Mesodermal cell (in vitro differentiated cells): Measurements from ENCODE around the gene F5.
"Not testable (repeated sequence)": the region's sequence is repeated elsewhere in the genome, so short reads cannot be mapped to it uniquely, and the experiment has no call there.

Experiments used
- H3K27ac ChIP-seq: 2 replicates; pipeline ENCODE4 v1.7.0; 2013; ENCODE audit warnings: mild to moderate bottlenecking, low read depth, low read length, moderate library complexity; ENCODE audit not compliant: severe bottlenecking
- H3K36me3 ChIP-seq: 2 replicates; pipeline ENCODE4 v1.7.1; 2013; ENCODE audit warnings: mild to moderate bottlenecking, low read length, moderate library complexity; ENCODE audit not compliant: control insufficient read depth, insufficient read depth
- H3K4me1 ChIP-seq: one replicate; pipeline ENCODE4 v1.7.1; 2013; ENCODE audit warnings: mild to moderate bottlenecking, low read length; ENCODE audit not compliant: insufficient read depth, control insufficient read depth, poor library complexity, severe bottlenecking
- H3K4me3 ChIP-seq: 2 replicates; pipeline ENCODE4 v1.7.0; 2013; ENCODE audit warnings: low read length, control low read depth, mild to moderate bottlenecking; ENCODE audit not compliant: insufficient read depth, poor library complexity, severe bottlenecking; ENCODE audit errors: extremely low read depth
- H3K9me3 ChIP-seq: 2 replicates; pipeline ENCODE4 v1.7.1; 2013; ENCODE audit warnings: mild to moderate bottlenecking, low read length, moderate library complexity; ENCODE audit not compliant: control insufficient read depth
- WGBS, 2 experiments: methylation state at CpG; one replicate each; pipeline ENCODE4 v1.1.5; 2013; ENCODE audit warnings: missing lambda C conversion rate in 2 of 2; ENCODE audit not compliant: insufficient coverage in 2 of 2; 5-methylcytosine and 5-hydroxymethylcytosine counted together

The F5 gene

GRCh38 chr1:169538998-169539871 lies 47.0 kb downstream of the F5 start:
- H3K36me3 ChIP-seq: no peaks in the 10 kb centered on the region

GRCh38 chr1:169534653-169535052 lies 51.6 kb downstream of the F5 start:
- no peaks in the 10 kb centered on the region for H3K36me3 ChIP-seq
- WGBS, 2 experiments: 83% methylated on average over 1 of the region's 2 CpGs; no CpG with 5 or more reads in 1 of the 2 experiments
- H3K27ac ChIP-seq: no peak overlapping the region
- H3K4me1 ChIP-seq: no peaks in the 10 kb centered on the region
- no peaks in the 10 kb centered on the region for H3K9me3 ChIP-seq
- H3K4me3 ChIP-seq: no peak overlapping the region

More at GRCh38 chr1:169538998-169539871, 47.0 kb downstream of the F5 start:
- WGBS, 2 experiments: 74 to 75% methylated on average over 2 of the region's 3 CpGs
- Histone ChIP-seq H3K4me3 (no peak overlapping the region), H3K4me1 (no peaks in the 10 kb centered on the region), H3K27ac (no peak overlapping the region), H3K9me3 (no peaks in the 10 kb centered on the region)

GRCh38 chr1:169533528-169534190 lies 52.6 kb downstream of the F5 start:
- H3K9me3 ChIP-seq, H3K36me3 ChIP-seq, H3K4me1 ChIP-seq, H3K4me3 ChIP-seq, H3K27ac ChIP-seq: not testable (repeated sequence)
- WGBS, 2 experiments: 96 to 100% methylated on average over 2 to 5 of the region's 9 CpGs

DNA sequence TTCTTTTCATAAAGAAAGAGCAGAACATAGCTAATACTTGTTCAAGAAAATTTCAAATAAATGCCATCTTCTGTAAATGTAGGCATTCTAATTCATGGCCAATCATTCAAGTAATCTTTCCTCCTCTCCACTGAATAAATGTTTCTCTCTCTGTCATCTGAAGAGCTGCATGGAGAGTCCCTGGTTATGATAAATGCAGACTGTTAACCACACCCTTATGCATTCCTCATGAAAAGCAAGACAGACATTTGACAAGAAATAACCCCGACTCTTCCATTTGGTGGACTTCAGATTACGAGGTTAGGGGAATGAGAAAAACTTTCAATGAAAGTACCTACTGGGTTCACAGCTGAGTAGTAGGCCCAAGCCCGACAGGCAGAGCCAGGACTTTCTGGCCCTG lies 55.8 kb downstream of the F5 start:
- 78 to 81% methylated on average over 3 of the region's 3 CpGs for WGBS, 2 experiments

DNA sequence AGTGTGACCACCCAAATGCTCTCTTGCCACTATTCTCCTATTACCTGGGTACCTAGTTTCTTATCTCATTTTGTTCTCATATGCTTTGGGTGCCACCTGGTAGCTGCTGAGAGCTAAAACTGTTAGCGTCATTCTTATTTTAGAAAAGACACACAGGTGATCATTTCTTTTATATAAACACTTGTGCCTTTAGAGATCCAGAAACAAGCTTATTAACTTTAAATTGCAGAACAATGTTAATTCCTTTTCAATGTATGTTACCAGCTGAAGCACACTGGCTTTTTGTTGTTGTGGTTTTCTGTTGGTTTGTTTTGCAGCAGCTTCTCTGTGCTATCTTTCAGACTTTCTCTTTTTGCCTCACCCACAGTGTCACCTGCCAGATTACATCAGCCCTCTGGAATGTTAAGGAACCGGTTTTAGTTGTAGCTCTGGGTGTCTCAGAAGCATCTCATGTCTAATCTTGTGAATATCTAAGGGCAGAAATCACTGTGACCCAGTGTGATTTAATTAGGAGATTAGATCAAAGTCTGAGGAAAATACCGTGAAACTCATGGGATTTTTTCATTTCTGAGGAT lies 57.1 kb downstream of the F5 start:
- no peaks in the 10 kb centered on the region for H3K36me3 ChIP-seq
- no peak overlapping the region for H3K27ac ChIP-seq
- H3K4me1 ChIP-seq: peaks cover 5% of the 10 kb centered on the region
- 26 to 60% methylated on average over 2 to 3 of the region's 3 CpGs for WGBS, 2 experiments
- no peaks in the 10 kb centered on the region for H3K9me3 ChIP-seq
- no peak overlapping the region for H3K4me3 ChIP-seq

More for the DNA sequence above, 55.8 kb downstream of the F5 start:
- Histone ChIP-seq H3K9me3 (no peaks in the 10 kb centered on the region), H3K36me3 (no peaks in the 10 kb centered on the region), H3K4me3 (no peak overlapping the region), H3K27ac (no peak overlapping the region), H3K4me1 (peaks cover 5% of the 10 kb centered on the region)

GRCh38 chr1:169528215-169529067 lies 57.8 kb downstream of the F5 start:
- H3K4me3 ChIP-seq: no peak overlapping the region
- 61 to 68% methylated on average over 4 to 5 of the region's 9 CpGs for WGBS, 2 experiments
- H3K4me1 ChIP-seq: peaks cover 5% of the 10 kb centered on the region
- no peaks in the 10 kb centered on the region for H3K9me3 ChIP-seq
- H3K36me3 ChIP-seq: no peaks in the 10 kb centered on the region
- no peak overlapping the region for H3K27ac ChIP-seq

DNA sequence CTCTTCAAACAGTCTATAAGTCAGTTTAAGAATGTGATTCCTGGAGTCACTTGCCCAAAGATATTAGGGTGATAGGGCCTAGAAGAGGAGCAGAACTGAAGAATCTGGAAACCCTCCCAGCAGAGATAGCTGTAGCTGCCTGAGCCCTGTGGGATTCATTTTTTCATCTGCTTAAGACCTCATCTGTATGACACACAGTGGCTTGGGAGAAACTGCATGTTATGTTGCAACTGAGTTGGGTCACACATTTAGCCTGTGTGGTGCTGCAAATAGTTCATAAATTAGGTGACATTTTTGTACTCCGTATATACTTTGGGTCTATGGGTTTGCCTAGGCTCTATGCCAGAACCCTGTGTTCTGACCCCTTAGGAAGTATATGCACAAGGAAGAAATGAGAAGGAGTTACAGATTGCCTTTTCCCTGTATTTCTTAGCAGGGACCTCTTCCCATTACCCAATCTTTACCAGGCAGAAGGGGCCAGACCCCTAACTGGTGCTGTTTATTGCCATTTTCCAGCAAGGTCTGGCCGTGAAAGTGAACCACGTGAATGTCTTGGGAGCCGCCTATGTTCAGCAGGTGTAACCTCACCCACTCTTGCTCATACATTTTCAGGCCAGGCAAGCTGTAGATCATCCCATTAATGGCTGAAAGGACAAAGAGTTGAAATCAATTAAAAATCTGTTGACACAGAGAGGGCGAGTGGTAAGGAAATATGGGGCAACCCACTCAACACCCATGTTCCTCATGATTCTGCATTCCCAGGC lies 58.6 kb downstream of the F5 start:
- no peaks in the 10 kb centered on the region for H3K36me3 ChIP-seq
- 91 to 94% methylated on average over 4 of the region's 5 CpGs for WGBS, 2 experiments
- no peaks in the 10 kb centered on the region for H3K9me3 ChIP-seq
- no peak overlapping the region for H3K4me3 ChIP-seq
- peaks cover 5% of the 10 kb centered on the region for H3K4me1 ChIP-seq
- H3K27ac ChIP-seq: no peak overlapping the region

GRCh38 chr1:169527001-169527400 lies 59.3 kb downstream of the F5 start:
- WGBS, 2 experiments: no CpG with 5 or more reads among the region's 3 CpGs
- peaks cover 5% of the 10 kb centered on the region for H3K4me1 ChIP-seq
- H3K9me3 ChIP-seq: no peaks in the 10 kb centered on the region
- no peak overlapping the region for H3K27ac ChIP-seq
- H3K36me3 ChIP-seq: no peaks in the 10 kb centered on the region
- H3K4me3 ChIP-seq: no peak overlapping the region

DNA sequence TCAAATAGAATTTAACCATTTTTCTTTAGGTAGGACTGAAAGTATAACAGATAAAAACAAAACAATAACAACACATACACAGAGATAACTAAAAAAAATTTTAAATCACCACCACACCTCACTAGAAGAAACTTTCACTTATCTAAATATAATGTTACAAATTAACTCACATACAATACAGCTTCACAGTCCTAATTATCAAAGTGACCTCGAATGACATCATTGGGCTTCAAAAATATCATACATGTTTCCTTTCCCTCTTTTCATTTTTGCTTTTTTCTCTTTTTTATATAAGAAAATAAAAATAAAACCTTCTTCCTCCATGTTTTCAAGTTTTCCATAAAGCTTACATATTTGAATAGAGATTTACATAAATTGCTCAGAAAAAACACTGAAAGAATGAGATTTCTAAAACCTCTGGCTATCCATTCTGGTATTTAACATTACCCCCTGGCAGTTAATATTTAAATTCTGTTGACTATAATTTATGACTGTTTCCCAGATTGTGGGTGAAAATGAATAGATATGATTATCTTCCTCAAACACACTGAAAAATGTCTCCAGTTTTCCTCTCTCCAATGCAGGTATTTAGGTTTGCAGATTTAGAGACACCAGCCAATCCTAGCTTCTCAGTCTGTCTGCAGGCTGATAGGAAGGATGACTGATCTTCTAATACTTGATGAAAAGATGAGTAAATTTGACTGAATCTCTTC lies 60.0 kb downstream of the F5 start:
- Histone ChIP-seq H3K36me3 (no peaks in the 10 kb centered on the region), H3K27ac (no peak overlapping the region), H3K9me3 (no peaks in the 10 kb centered on the region), H3K4me3 (no peak overlapping the region), H3K4me1 (peaks cover 5% of the 10 kb centered on the region)
- WGBS, 2 experiments: no CpG with 5 or more reads among the region's 1 CpG
